Activated T-helper 1 cell treated with anti-CD3 and anti-CD28 coated beads, Interleukin-12 subunit alpha, Interleukin-12 subunit beta, Interleukin-2, Interleukin-4 antibody, amounts not matched to agents 30 ng/mL and 10 ng/mL and 1 ng/mL, durations not matched to agents 14 hours and 24 hours and 36 hours (primary cell): ENCODE measurements around the gene PPP1R9A. TPM values are rescaled to one million over a fixed set of nuclear protein-coding genes. Genes with fewer than 3 reads are reported as not detected.

Source experiments
- DNase-seq: peaks from one replicate; pipeline ENCODE4 v3.0.0; 2021; ENCODE audit warnings: low spot score
- H3K27ac Mint-ChIP-seq: one replicate; pipeline ENCODE4 v1.8.0; 2021; ENCODE audit warnings: mild to moderate bottlenecking, mixed read lengths
- H3K27me3 Mint-ChIP-seq: one replicate; pipeline ENCODE4 v1.8.0; 2022; ENCODE audit warnings: mild to moderate bottlenecking, moderate library complexity, mixed read lengths; ENCODE audit not compliant: insufficient read depth
- H3K36me3 Mint-ChIP-seq: one replicate; pipeline ENCODE4 v1.8.0; 2021; ENCODE audit warnings: low read depth, mixed read lengths
- H3K4me1 Mint-ChIP-seq: one replicate; pipeline ENCODE4 v1.8.0; 2021; ENCODE audit warnings: low read depth, mixed read lengths
- H3K4me3 Mint-ChIP-seq: one replicate; pipeline ENCODE4 v1.8.0; 2021; ENCODE audit warnings: mild to moderate bottlenecking, moderate library complexity, mixed read lengths
- H3K9me3 Mint-ChIP-seq: one replicate; pipeline ENCODE4 v1.8.0; 2021; ENCODE audit warnings: mixed read lengths
- intact Hi-C: fragments of 100-400 bp; cut with micrococcal nuclease; formaldehyde crosslinking; loops from one replicate; pipeline ENCODE4 v1.15.1; 2024
- total RNA-seq: library from RNA; stranded (reverse); gene quantifications from 2 replicates; pipeline ENCODE4 v1.2.3, GENCODE V29; 2022

The PPP1R9A gene
- total RNA-seq, 1 donor from 2014 or later: not detected

DNA sequence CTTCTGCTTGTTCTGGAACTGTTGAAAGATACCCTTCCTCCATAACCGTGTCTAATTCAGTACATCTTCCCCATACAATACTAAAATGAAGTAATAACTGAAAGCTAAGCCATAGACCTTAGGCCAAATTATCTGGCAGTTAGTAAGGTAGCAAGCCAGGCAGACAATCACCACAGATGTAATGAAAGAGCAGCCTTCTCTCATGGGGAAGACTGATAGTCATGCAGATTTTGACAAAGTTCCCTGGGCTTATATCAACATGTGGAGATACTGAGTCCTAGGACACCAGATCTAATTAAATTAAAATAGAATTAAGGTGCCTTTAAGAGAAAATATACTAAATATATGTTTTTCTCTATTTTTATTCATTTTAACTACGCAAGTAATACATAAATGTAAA, 355.5 kb downstream of the PPP1R9A start:
- Mint-ChIP-seq H3K27me3 (no peaks in the 10 kb centered on the region), H3K4me3 (no peak overlapping the region), H3K4me1 (no peaks in the 10 kb centered on the region), H3K36me3 (no peaks in the 10 kb centered on the region), H3K9me3 (no peaks in the 10 kb centered on the region), H3K27ac (no peak overlapping the region)
- intact Hi-C loops: no loop called here
- no peak for DNase-seq

- no peaks in the 10 kb centered on the region for H3K36me3 Mint-ChIP-seq
- intact Hi-C loops: no loop called here
- no peak overlapping the region for H3K4me3 Mint-ChIP-seq
- no peaks in the 10 kb centered on the region for H3K4me1 Mint-ChIP-seq
- no peaks in the 10 kb centered on the region for H3K9me3 Mint-ChIP-seq
- no peak overlapping the region for H3K27ac Mint-ChIP-seq
- DNase-seq: no peak
- no peaks in the 10 kb centered on the region for H3K27me3 Mint-ChIP-seq
Observed at GRCh38 chr7:95263785-95264362, 356.5 kb downstream of the PPP1R9A start.

DNA sequence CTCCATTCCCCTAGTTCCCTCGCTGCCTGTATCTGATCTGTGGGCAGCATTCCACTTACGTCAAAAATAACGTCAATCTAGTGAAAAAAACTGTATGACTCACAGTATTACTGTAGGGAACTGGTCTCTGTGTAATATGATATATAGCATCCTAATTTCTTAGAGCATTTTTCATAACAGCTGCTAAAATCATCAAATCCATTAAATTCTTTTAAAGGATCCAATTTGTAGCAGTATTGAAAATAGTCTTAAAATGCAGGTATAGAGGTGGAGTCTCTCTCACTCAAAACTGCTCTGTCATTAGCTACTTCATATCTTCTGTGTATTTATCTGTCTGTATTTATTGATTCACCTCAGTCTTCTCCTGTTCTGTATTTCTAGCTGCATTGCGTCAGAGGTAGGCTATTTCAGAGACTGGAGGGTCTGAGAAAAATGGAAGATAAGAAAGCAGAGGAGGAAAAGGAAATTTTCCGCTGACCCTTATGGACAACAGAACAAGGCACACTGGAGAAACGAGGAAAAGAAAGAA, 357.0 kb downstream of the PPP1R9A start:
- Mint-ChIP-seq H3K4me3 (no peak overlapping the region), H3K4me1 (no peaks in the 10 kb centered on the region), H3K36me3 (no peaks in the 10 kb centered on the region), H3K27me3 (no peaks in the 10 kb centered on the region), H3K9me3 (no peaks in the 10 kb centered on the region), H3K27ac (no peak overlapping the region)
- intact Hi-C loops: no loop called here
- no peak for DNase-seq

- intact Hi-C loops: no loop called here
- H3K27me3 Mint-ChIP-seq: no peaks in the 10 kb centered on the region
- H3K36me3 Mint-ChIP-seq: no peaks in the 10 kb centered on the region
- H3K9me3 Mint-ChIP-seq: no peaks in the 10 kb centered on the region
- no peak for DNase-seq
- H3K4me1 Mint-ChIP-seq: no peaks in the 10 kb centered on the region
- no peak overlapping the region for H3K4me3 Mint-ChIP-seq
- no peak overlapping the region for H3K27ac Mint-ChIP-seq
Observed at GRCh38 chr7:95265634-95266033, 358.2 kb downstream of the PPP1R9A start.

DNA sequence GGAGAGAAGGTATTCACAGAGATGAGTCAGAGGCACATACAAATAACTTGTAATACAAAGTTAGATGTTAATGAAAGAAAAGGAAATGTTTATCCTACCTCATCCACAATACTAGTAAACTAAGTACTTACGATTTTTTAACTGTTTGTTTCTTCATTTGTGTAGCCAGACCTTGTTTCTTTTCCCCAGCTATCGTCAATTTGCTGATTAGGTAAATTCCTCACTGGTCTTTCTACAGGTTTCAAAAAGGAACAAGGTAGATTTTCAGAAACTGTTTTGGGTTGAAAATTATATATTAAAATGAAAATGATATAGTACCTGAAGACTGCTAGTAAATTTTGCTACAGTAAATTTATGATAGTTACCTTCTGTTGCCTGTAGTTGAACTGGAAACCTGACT, 360.4 kb downstream of the PPP1R9A start:
- H3K36me3 Mint-ChIP-seq: no peaks in the 10 kb centered on the region
- H3K27ac Mint-ChIP-seq: no peak overlapping the region
- DNase-seq: no peak
- H3K9me3 Mint-ChIP-seq: no peaks in the 10 kb centered on the region
- H3K27me3 Mint-ChIP-seq: peaks cover 3% of the 10 kb centered on the region
- no peak overlapping the region for H3K4me3 Mint-ChIP-seq
- no peaks in the 10 kb centered on the region for H3K4me1 Mint-ChIP-seq
- intact Hi-C loops: no loop called here

GRCh38 chr7:95269640-95270039, 362.2 kb downstream of the PPP1R9A start:
- no peak overlapping the region for H3K27ac Mint-ChIP-seq
- H3K4me3 Mint-ChIP-seq: no peak overlapping the region
- no peak for DNase-seq
- intact Hi-C loops: no loop called here
- no peaks in the 10 kb centered on the region for H3K4me1 Mint-ChIP-seq
- no peaks in the 10 kb centered on the region for H3K9me3 Mint-ChIP-seq
- no peaks in the 10 kb centered on the region for H3K36me3 Mint-ChIP-seq
- H3K27me3 Mint-ChIP-seq: peaks cover 3% of the 10 kb centered on the region

GRCh38 chr7:95276114-95276513, 368.7 kb downstream of the PPP1R9A start:
- Mint-ChIP-seq H3K27me3 (peaks cover 3% of the 10 kb centered on the region), H3K27ac (no peak overlapping the region), H3K36me3 (no peaks in the 10 kb centered on the region), H3K4me1 (no peaks in the 10 kb centered on the region), H3K4me3 (no peak overlapping the region), H3K9me3 (no peaks in the 10 kb centered on the region)
- DNase-seq: no peak
- intact Hi-C loops: no loop called here

GRCh38 chr7:95279417-95279816, 372.0 kb downstream of the PPP1R9A start:
- intact Hi-C loops: no loop called here
- Mint-ChIP-seq H3K27me3 (no peaks in the 10 kb centered on the region), H3K4me3 (no peak overlapping the region), H3K36me3 (no peaks in the 10 kb centered on the region), H3K9me3 (no peaks in the 10 kb centered on the region), H3K4me1 (no peaks in the 10 kb centered on the region), H3K27ac (no peak overlapping the region)
- DNase-seq: no peak

DNA sequence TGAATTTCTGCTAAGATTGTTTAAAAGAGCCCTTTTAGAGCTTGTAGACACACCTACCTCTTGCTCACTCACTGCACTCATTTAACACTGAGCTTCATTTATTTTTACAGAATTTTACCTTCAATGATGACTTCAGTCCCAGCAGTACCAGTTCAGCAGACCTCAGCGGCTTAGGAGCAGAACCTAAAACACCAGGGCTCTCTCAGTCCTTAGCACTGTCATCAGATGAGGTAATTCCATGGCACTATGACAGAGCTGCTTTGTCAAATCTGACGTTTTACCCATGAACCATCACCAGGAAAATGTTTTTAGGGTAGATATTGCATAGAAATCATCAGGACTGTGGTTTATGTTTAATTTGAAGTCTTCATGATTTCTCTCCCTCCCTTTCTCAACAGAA, 378.7 kb downstream of the PPP1R9A start:
- intact Hi-C loops: no loop called here
- Mint-ChIP-seq H3K27me3 (no peaks in the 10 kb centered on the region), H3K9me3 (no peaks in the 10 kb centered on the region), H3K36me3 (no peaks in the 10 kb centered on the region), H3K4me3 (no peak overlapping the region), H3K27ac (no peak overlapping the region), H3K4me1 (no peaks in the 10 kb centered on the region)
- no peak for DNase-seq

DNA sequence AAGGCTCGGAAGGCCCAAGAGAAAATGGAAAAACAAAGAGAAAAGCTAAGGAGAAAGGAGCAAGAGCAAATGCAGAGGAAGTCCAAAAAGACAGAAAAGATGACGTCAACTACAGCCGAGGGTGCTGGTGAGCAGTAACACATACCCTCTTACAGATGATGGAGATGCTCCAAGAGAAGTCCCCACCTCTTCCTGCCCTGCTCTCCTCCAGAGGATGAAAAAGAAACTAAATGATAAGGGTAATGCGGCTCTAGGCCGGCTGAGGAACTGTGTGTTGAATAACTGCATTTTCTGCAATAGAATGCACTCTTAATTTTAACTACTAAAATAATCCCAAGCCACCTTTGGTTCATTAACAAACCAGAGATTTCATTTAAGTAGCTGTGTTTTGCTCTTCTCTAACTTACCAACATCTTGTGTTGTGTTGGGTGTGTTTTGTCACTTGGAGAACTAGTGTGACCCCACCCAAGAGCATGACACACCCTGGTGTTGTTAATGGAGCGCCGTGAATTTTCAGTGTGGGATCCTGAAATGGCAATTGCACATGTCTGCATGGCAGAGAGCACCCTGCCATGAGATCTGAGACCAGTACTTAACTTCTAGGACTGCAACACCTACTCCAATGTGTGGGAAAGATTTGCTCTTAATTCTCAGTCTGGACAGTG, 382.9 kb downstream of the PPP1R9A start:
- no peaks in the 10 kb centered on the region for H3K4me1 Mint-ChIP-seq
- H3K4me3 Mint-ChIP-seq: no peak overlapping the region
- H3K36me3 Mint-ChIP-seq: no peaks in the 10 kb centered on the region
- intact Hi-C loops: no loop called here
- DNase-seq: no peak
- H3K9me3 Mint-ChIP-seq: no peaks in the 10 kb centered on the region
- H3K27me3 Mint-ChIP-seq: peaks cover 2% of the 10 kb centered on the region
- no peak overlapping the region for H3K27ac Mint-ChIP-seq

- intact Hi-C loops: no loop called here
- Mint-ChIP-seq H3K9me3 (no peaks in the 10 kb centered on the region), H3K36me3 (no peaks in the 10 kb centered on the region), H3K27ac (no peak overlapping the region), H3K27me3 (peaks cover 2% of the 10 kb centered on the region), H3K4me1 (no peaks in the 10 kb centered on the region), H3K4me3 (no peak overlapping the region)
- DNase-seq: no peak
Observed at GRCh38 chr7:95295397-95295796, 388.0 kb downstream of the PPP1R9A start.

GRCh38 chr7:95296456-95296855, 389.1 kb downstream of the PPP1R9A start:
- no peak for DNase-seq
- H3K27me3 Mint-ChIP-seq: peaks cover 2% of the 10 kb centered on the region
- intact Hi-C loops: no loop called here
- no peaks in the 10 kb centered on the region for H3K36me3 Mint-ChIP-seq
- H3K4me1 Mint-ChIP-seq: no peaks in the 10 kb centered on the region
- H3K27ac Mint-ChIP-seq: no peak overlapping the region
- no peaks in the 10 kb centered on the region for H3K9me3 Mint-ChIP-seq
- no peak overlapping the region for H3K4me3 Mint-ChIP-seq

DNA sequence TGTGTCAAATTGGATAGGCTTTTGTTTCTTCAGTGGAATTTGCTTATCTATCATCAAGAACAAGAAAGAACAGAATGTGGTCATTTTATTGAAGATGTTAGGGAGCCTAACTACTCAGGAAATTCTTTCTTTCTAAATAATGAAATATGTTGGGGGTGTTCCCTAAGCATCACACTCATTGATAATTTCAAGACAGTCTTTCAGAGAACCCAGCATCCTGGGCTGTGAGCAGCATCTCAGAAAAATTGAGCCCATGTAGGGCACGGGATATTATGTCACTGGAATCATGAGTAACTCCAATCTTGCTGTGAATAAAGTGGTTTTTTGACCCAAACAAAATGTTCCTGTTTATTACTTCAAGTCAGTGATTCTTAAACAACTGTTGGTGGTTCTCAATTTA, 389.6 kb downstream of the PPP1R9A start:
- H3K36me3 Mint-ChIP-seq: no peaks in the 10 kb centered on the region
- intact Hi-C loops: no loop called here
- no peaks in the 10 kb centered on the region for H3K4me1 Mint-ChIP-seq
- no peak overlapping the region for H3K27ac Mint-ChIP-seq
- H3K27me3 Mint-ChIP-seq: peaks cover 2% of the 10 kb centered on the region
- DNase-seq: no peak
- H3K9me3 Mint-ChIP-seq: no peaks in the 10 kb centered on the region
- H3K4me3 Mint-ChIP-seq: no peak overlapping the region

DNA sequence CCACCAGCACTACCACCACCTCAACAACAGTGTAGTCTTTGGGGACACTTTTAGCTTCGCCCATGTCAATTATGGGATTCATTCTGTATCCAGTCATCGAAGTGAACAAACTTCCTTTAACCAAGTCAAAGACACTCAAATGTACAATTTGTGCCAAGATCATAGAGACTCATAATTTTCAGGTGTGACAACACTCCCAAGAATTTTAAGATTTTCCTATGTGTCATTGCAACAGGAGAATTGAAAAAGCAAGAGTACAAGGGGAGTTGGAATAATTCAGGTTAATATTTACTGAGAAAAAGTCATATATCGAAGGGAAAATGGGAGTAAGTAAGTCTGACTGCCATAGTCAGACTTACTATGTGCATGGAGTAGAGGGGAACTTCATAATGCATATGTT, 390.7 kb downstream of the PPP1R9A start:
- no peaks in the 10 kb centered on the region for H3K9me3 Mint-ChIP-seq
- no peak overlapping the region for H3K27ac Mint-ChIP-seq
- no peak overlapping the region for H3K4me3 Mint-ChIP-seq
- no peak for DNase-seq
- intact Hi-C loops: no loop called here
- H3K4me1 Mint-ChIP-seq: no peaks in the 10 kb centered on the region
- H3K36me3 Mint-ChIP-seq: no peaks in the 10 kb centered on the region
- H3K27me3 Mint-ChIP-seq: peaks cover 2% of the 10 kb centered on the region
